ENCODE data around the gene AJAP1. TPM values are rescaled to one million over a fixed set of nuclear protein-coding genes. Genes with fewer than 3 reads are reported as not detected.

The AJAP1 gene
- total and polyA plus RNA-seq, 10 of the 15 experiments (the other 5 are each of a cell fraction or from before 2014, with no cell fraction given) = not detected

- intact Hi-C loops (cut with micrococcal nuclease; ENCODE audit: unreplicated experiment) (no loop called here), in situ Hi-C loops (cut with MboI) (no loop called here)
- Histone ChIP-seq H3K36me3 (ENCODE audit: control insufficient read depth in 2 of 2, insufficient read depth in 2 of 2, low read length in 1 of 2) (no peaks in the 10 kb centered on the region), H4K20me1 (ENCODE audit: control insufficient read depth, insufficient read depth) (no peaks in the 10 kb centered on the region), H3K4me2 (ENCODE audit: control insufficient read depth, insufficient read depth) (no peak overlapping the region), H3K79me2 (ENCODE audit: control insufficient read depth, insufficient read depth, low read length) (no peaks in the 10 kb centered on the region), H3K4me1 (ENCODE audit: control insufficient read depth, insufficient read depth, low read length) (no peaks in the 10 kb centered on the region), H3K27ac (ENCODE audit: control insufficient read depth, insufficient read depth) (no peak overlapping the region), H3K27me3 (replicated peaks in 1 of 2; ENCODE audit: control insufficient read depth in 2 of 2, insufficient read depth in 2 of 2, low read length in 1 of 2) (no peaks in the 10 kb centered on the region), H3K4me3 (no peak overlapping the region), H3K9ac (ENCODE audit: control insufficient read depth, insufficient read depth, low read length) (no peak overlapping the region), H3K9me3 (replicated peaks; ENCODE audit: control insufficient read depth, insufficient read depth, low read length) (no peaks in the 10 kb centered on the region; the same call in 2 of the 3 replicates), H2AFZ (ENCODE audit: control insufficient read depth, low read depth, low read length) (no peak overlapping the region)
- ChIA-PET SMC1A (ENCODE audit: uncharacterized antibody, unreplicated experiment) (no interaction called here), CTCF (no interaction called here), POLR2A (no interaction called here), RAD21 (ENCODE audit: unreplicated experiment) (no interaction called here)
- ATAC-seq = no peak
- 33% methylated on average over 8 of the region's 8 CpGs for WGBS (ENCODE audit: insufficient coverage, insufficient replicate concordance, low lambda C conversion rate, missing lambda C conversion rate)
- BruUV-seq (replicated peaks) = no TSS peak
- DNase-seq (ENCODE audit: low read depth, low spot score) = no peak
- TF ChIP-seq HSF1 (IDR thresholded peaks at IDR 0.05; ENCODE audit: low read depth, low read length) = no peak
- TF ChIP-seq HDAC6 (IDR thresholded peaks at IDR 0.05; ENCODE audit: unreplicated experiment) = no peak
- no peak for TF ChIP-seq NRF1 (conservative IDR thresholded peaks at IDR 0.05; ENCODE audit: low read depth, low read length)
- TF ChIP-seq ZNF384 (IDR thresholded peaks at IDR 0.05; ENCODE audit: borderline replicate concordance, low read depth, low read length) = no peak
- FAIRE-seq = no peak
Measured at GRCh38 chr1:4755864-4756504, 101.6 kb downstream of the AJAP1 start.

- Histone ChIP-seq H3K4me2 (ENCODE audit: control insufficient read depth, insufficient read depth) (no peak overlapping the region), H3K4me3 (no peak overlapping the region), H3K36me3 (ENCODE audit: control insufficient read depth in 2 of 2, insufficient read depth in 2 of 2, low read length in 1 of 2) (no peaks in the 10 kb centered on the region), H3K9ac (ENCODE audit: control insufficient read depth, insufficient read depth, low read length) (no peak overlapping the region), H4K20me1 (ENCODE audit: control insufficient read depth, insufficient read depth) (no peaks in the 10 kb centered on the region), H3K9me3 (replicated peaks; ENCODE audit: control insufficient read depth, insufficient read depth, low read length) (no peaks in the 10 kb centered on the region; the same call in 2 of the 3 replicates), H3K4me1 (ENCODE audit: control insufficient read depth, insufficient read depth, low read length) (no peaks in the 10 kb centered on the region), H3K27me3 (replicated peaks in 1 of 2; ENCODE audit: control insufficient read depth in 2 of 2, insufficient read depth in 2 of 2, low read length in 1 of 2) (no peaks in the 10 kb centered on the region), H3K27ac (ENCODE audit: control insufficient read depth, insufficient read depth) (no peak overlapping the region), H2AFZ (ENCODE audit: control insufficient read depth, low read depth, low read length) (no peak overlapping the region), H3K79me2 (ENCODE audit: control insufficient read depth, insufficient read depth, low read length) (no peaks in the 10 kb centered on the region)
- intact Hi-C loops (cut with micrococcal nuclease; ENCODE audit: unreplicated experiment) (no loop called here), in situ Hi-C loops (cut with MboI) (no loop called here)
- RAD21 ChIA-PET (ENCODE audit: unreplicated experiment) = no interaction called here
- DNase-seq (ENCODE audit: low read depth, low spot score) (no peak), ATAC-seq (no peak), FAIRE-seq (no peak)
- 9% methylated on average over 10 of the region's 10 CpGs for WGBS (ENCODE audit: insufficient coverage, insufficient replicate concordance, low lambda C conversion rate, missing lambda C conversion rate)
- SMC1A ChIA-PET (ENCODE audit: uncharacterized antibody, unreplicated experiment) = no interaction called here
- BruUV-seq (replicated peaks) = no TSS peak
- POLR2A ChIA-PET = no interaction called here
- CTCF ChIA-PET = no interaction called here
- TF ChIP-seq SRF (IDR thresholded peaks at IDR 0.05; ENCODE audit: low read depth in 2 of 2, low read length in 2 of 2) = no peak
- no peak for TF ChIP-seq HSF1 (IDR thresholded peaks at IDR 0.05; ENCODE audit: low read depth, low read length)
- no peak for TF ChIP-seq YY1 (IDR thresholded peaks at IDR 0.05; ENCODE audit: low read depth, low read length)
- TF ChIP-seq DPF2 (IDR thresholded peaks at IDR 0.05) = no peak
- no peak for TF ChIP-seq CHD2 (IDR thresholded peaks at IDR 0.05; ENCODE audit: borderline replicate concordance, low read depth, low read length)
- TF ChIP-seq ATF2 (IDR thresholded peaks at IDR 0.05; ENCODE audit: low read length) = no peak
- no peak for TF ChIP-seq MTA3 (IDR thresholded peaks at IDR 0.05; ENCODE audit: borderline replicate concordance, low read length)
- no peak for TF ChIP-seq YBX1 (IDR thresholded peaks at IDR 0.05)
- no peak for TF ChIP-seq EZH2 (IDR thresholded peaks at IDR 0.05; ENCODE audit: borderline replicate concordance, control insufficient read depth, low read depth, low read length)
Measured at GRCh38 chr1:4756851-4757580, 102.6 kb downstream of the AJAP1 start.
